ENCODE results near the gene RAD51.

RAD51 gene

DNA sequence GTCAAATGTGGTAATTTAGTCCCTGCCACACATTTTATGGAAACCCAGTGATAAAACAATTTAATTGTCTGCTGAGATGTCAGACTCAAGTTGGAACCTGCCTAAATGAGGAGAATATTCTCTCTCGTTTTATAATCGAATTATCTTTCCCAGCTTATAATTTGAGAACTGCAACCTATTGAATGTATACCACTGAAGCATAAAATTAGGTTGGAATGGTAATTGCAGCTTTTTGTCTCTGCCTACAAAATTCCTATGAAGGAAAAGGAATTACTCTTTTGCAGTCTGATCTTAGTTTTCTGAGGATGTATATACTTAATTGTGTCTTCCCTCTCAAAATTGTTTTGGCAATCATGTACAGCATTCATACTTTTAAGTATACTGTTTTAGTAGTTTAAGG is 28.9 kb downstream of the RAD51 start:
- DNase-seq, result no peak

DNA sequence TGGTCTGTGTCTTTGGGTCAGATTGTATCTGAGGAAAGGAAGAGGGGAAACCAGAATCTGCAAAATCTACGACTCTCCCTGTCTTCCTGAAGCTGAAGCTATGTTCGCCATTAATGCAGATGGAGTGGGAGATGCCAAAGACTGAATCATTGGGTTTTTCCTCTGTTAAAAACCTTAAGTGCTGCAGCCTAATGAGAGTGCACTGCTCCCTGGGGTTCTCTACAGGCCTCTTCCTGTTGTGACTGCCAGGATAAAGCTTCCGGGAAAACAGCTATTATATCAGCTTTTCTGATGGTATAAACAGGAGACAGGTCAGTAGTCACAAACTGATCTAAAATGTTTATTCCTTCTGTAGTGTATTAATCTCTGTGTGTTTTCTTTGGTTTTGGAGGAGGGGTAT is 36.1 kb downstream of the RAD51 start:
- no peak for DNase-seq

DNA sequence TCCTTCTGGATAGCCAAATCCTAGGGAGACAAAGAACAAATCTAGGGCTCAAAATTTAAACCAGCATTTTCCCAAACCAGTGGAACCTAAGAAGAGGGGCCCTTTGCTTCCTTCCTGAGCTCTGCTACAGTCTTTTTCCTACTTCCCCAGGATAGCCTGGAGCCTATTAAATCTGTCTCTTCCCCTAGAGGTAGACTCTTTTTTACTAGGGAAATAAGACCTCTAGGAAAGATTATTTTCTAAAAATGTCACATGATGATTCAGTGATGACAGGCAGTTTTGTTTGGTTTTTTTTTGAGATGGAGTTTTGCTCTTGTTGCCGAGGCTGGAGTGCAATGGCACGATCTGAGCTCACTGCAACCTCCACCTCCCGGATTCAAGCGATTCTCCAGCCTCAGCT is 41.6 kb downstream of the RAD51 start:
- no peak for DNase-seq

DNA sequence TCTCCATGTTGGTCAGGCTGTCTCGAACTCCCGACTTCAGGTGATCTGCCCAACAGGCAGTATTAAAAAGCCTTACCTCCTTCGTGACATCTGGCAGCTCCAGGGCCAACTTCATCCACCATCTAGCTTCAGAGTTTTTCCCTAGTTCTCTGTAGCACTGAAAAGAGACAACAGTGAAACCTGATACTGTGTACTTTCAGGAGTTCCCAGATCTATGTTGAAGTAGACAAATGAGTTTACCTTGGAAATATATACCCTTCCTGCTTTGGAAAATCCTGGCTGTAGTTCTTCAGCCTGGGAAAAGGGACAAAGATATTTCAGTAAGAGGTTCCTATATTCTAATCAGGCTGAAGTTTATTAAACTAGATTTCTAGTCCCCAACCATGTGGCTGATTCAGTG is 42.1 kb downstream of the RAD51 start:
- no peak for DNase-seq

DNA sequence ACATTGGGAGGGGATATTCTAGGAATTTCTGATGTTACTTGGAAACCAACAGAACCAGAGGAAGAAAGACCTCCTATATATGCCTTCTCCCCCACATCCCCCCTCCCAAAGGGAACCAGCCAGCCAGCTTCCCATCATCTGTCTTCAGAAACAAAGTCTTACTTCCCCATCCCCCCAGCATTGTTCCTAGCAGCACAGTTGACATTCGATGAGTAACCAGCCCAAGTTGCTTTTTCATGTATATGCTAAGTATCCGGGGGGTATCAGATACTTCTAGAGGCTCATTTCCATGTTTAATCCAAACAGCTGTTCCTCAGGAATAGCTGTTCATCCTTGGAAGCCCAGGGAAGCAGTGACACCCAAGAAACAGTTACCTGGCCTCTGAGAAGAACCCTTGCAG is 44.1 kb downstream of the RAD51 start:
- no peak for DNase-seq

DNA sequence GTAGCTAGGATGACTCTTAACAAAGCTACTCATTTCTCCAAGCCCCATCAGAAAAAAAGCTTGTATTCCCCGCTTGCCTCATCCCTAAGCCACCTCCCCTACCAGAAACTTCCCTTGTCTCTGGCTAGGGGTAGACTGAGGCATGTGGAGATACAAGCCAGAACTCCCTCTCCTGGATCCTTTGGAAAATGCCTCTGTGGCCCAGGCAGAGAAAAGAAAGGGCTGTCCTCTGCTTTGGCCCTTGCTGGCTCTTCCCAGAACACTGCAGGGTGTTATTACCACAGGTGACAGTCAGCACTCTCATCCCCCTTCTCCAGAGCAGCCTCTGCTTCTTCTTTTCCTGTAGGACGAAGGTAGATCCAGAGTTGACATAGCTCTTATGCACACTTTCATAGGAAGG is 44.9 kb downstream of the RAD51 start:
- no peak for DNase-seq

DNA sequence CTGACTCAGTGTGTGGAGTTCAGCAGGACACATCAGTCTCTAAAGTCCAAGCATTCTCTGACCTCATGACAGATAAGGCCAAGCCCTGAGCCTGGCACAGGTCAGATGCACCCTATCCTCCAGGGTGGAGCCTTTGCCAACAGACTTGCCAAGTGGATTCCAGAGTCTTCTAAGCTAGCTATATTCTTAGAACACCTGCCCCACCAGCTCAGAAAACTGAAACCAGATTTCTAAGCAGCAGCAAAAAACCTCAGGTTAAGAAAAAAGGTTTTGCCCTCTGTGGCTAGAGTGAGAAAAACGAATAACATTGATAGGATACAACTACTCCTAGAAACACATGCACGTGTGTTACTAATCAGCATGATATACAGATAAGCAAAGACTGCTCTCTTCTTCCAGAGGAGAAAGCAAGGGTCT is 48.5 kb downstream of the RAD51 start:
- DNase-seq, result no peak

DNA sequence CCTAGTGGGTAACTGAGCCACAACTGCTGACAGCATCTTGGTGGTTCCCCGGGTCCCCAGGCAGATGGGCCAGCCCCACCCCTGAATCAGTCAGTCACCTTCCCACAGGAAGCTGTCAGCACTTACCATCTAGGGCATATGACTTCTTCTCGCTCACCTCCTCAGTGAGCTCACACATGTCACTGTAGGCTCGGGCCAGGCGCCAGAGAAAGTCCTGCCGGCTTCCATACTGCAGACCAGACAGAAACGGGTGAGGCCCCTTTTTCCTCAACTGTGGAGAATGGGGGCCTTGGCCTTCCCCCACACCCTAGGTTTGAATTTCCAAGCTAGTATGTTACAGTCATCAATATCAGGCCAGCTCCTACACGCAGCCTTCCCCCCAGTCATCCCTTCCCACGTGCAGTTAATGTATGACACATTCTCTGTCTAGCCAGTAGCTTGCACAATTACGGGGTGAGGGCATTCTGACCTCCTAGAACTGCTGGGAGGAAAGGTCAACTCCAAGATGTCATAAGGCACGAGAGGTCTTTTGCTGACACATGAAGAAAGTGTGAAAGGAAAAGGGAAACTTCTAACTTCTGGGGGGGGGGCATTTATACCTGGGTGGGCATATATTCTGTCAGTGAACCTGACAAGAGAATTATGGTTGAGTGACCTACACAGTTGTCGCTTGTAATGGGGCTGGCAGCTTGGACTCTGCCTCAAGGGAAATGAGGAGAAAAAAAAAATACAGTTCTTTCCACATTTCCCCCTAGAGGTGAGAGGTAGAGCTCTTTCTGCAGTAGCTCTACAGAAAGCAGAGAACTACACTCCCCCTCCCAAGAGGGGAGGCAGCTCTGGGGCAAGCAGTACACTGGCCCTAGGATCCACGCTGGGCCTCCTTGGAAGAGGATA is 49.2 kb downstream of the RAD51 start:
- peak; percentile 80 for DNase-seq

- no peak for DNase-seq
Measured at GRCh38 chr15:40744815-40745152, 49.8 kb downstream of the RAD51 start.

GRCh38 chr15:40746916-40747418 is 52.0 kb downstream of the RAD51 start:
- no peak for DNase-seq

- DNase-seq, result no peak
Measured at GRCh38 chr15:40747685-40748631, 53.0 kb downstream of the RAD51 start.

- no peak for DNase-seq
Measured at GRCh38 chr15:40749151-40749630, 54.2 kb downstream of the RAD51 start.

GRCh38 chr15:40750885-40751284 is 55.9 kb downstream of the RAD51 start:
- no peak for DNase-seq

- no peak for DNase-seq
Measured at GRCh38 chr15:40751745-40752144, 56.8 kb downstream of the RAD51 start.

DNA sequence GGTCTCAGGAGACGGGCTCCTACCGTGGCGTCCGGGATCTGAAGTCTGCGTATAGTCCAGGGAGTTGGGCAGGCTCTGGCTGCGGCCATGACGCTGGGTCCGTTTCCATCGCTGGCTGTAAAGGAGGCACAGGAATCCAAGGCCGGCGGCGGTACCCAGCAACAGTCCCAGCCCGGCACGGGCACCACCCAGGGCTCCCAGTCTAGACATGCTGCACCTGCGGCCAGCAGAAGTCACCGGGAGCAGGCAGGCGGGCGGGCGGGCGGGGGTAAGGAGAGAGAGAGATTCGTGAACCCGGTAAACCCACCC is 59.6 kb downstream of the RAD51 start:
- no peak for DNase-seq

- DNase-seq, result peak; percentile 95
Measured at GRCh38 chr15:40754883-40755811, 60.2 kb downstream of the RAD51 start, which contains the start of gene RMDN3. RMDN3 (minus strand) TSS chr15:40755254; CDS start chr15:40754783, 471 bp downstream.

- DNase-seq, result no peak
Measured at GRCh38 chr15:40755812-40756208, 60.8 kb downstream of the RAD51 start.

GRCh38 chr15:40756938-40757337 is 62.0 kb downstream of the RAD51 start:
- no peak for DNase-seq

DNA sequence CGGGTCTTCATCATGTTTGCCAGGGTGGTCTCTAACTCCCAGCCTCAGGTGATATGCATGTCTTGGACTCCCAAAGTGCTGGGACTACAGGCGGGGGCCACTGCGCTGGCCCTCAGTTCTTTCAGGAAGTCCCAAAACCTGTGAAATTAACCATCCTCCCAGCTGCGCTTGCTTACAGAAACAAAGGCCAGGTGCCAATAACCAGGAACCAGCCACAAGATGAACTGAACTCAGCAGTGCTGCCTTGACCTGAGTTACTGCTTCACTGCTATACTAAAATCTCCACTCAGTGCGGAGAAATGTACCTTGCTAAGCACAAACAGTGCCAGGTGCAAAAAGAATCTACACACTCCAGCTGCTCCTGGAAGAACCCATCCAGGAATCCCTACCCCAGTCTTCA is 65.0 kb downstream of the RAD51 start:
- DNase-seq, result no peak

DNA sequence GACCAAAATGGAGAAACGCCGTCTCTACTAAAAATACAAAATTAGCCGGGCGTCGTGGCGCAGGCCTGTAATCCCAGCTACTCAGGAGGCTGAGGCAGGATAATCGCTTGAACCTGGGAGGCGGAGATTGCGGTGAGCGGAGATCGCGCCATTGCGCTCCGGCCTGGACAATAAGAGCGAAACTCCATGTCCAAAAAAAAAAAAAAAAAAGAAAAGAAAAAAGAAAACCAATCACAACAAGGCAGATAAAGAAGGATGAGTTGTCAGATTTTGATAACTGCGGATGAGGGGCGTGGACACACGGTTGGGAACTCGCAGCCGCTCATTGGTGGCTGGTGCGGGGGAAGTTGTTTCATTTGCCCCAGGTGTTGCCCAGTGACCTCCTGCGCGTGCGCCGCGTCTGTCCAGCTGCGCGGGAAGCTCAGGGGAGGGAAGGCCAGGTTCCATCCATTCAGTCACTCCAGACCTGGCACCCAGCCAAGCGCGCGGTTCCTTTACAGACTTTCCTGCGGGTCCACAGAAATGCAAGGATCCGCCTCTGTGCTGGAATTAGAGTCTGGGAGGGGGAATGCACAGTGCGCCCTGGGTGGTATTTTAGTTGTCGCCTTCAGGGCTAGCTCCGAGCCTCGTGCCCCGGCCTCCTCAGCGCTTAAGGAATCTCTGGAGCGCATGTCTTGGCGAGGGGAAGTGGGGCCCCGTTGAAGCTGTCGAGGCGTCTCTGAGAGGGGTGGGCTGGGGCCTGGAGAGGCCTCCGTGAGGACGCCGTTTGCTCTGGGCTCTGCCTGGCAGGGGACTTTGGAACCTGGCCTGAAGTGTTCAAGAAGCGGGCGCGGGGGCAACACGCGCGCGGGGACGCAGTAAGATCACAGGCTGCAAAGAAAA is 68.2 kb downstream of the RAD51 start:
- DNase-seq, result peak; percentile 37

Measured in activated CD4-positive, alpha-beta T cell treated with anti-CD3 and anti-CD28 coated beads, Interleukin-2, amount 50 U/mL, for 16 hours (primary cell).